ENCODE measurements around the gene CGB8. TPM values are rescaled to one million over a fixed set of nuclear protein-coding genes. Genes with fewer than 3 reads are reported as not detected.

The CGB8 gene
- total RNA-seq, 1 experiment from 2014 or later, result 0.34 TPM

DNA sequence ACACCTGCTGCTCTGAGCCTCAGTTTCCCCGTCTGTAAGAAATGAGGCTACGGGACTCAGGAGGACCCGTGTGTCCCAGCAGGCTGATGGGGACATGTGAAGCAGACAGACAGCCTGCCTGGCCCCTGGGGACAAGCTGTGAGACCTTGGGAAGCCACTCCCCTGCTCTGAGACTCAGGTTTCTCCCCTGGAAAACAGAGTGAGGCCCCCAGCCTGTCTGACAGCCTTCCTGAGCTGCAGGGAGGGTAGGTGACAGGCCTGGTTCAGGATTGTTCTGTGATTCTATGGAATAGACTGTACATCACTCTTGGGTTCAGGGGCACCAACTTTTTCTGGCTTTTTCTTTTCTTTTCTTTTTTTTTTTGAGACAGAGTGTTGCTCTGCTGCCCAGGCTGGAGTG, 18.6 kb upstream of the CGB8 start (continued):
- TF ChIP-seq ZBTB33 (IDR thresholded peaks at IDR 0.05; ENCODE audit: extremely low read depth, insufficient replicate concordance, low read length) (no peak), JUND (IDR thresholded peaks at IDR 0.05) (no peak), YY1 (IDR thresholded peaks at IDR 0.05; ENCODE audit: extremely low read depth, insufficient replicate concordance, low read depth, low read length) (no peak), SP1 (IDR thresholded peaks at IDR 0.05; ENCODE audit: low read depth) (no peak), EZH2 (IDR thresholded peaks at IDR 0.05) (no peak), RAD21 (IDR thresholded peaks at IDR 0.05; ENCODE audit: low read depth) (no peak)

- no TSS peak for BruUV-seq (replicated peaks)
- Histone ChIP-seq H3K9me2 (ENCODE audit: insufficient read depth) (no peaks in the 10 kb centered on the region), H3K9ac (ENCODE audit: low read length) (no peak overlapping the region), H3K27me3 (ENCODE audit: insufficient read depth, low read length) (no peaks in the 10 kb centered on the region), H3K4me3 (replicated peaks in 1 of 2; ENCODE audit: low read depth in 1 of 2, low read length in 2 of 2) (no peak overlapping the region), H2AFZ (ENCODE audit: low read depth, low read length, poor library complexity, severe bottlenecking) (no peak overlapping the region), H3K79me2 (ENCODE audit: insufficient read depth, low read length) (no peaks in the 10 kb centered on the region), H3K9me3 (ENCODE audit: control insufficient read depth in 1 of 2, insufficient read depth in 1 of 2, low read depth in 1 of 2, low read length in 2 of 2) (no peaks in the 10 kb centered on the region), H3K27ac (ENCODE audit: low read depth, low read length) (no peak overlapping the region), H3K4me2 (ENCODE audit: low read length) (peak overlapping the region; percentile 89; the same call in 1 of the 2 replicates), H3K4me1 (ENCODE audit: control insufficient read depth in 1 of 2, insufficient read depth in 2 of 2, low read length in 2 of 2) (peaks cover 30 to 58% of the 10 kb centered on the region in 2 experiments), H4K20me1 (ENCODE audit: insufficient read depth) (no peaks in the 10 kb centered on the region), H3K36me3 (ENCODE audit: control insufficient read depth in 1 of 2, insufficient read depth in 2 of 2, low read length in 2 of 2) (no peaks in the 10 kb centered on the region)
- DNase-seq (ENCODE audit: low read depth, low spot score), result no peak
- CTCF ChIA-PET, result interaction anchor here (1.8 kb wide), 1 partner anchor 8 kb away, joined by 18 read pairs; no protein-coding TSS in a partner anchor
- intact Hi-C loops (cut with micrococcal nuclease), result no loop called here
- TF ChIP-seq POLR2AphosphoS5 (IDR thresholded peaks at IDR 0.05; ENCODE audit: low read depth, low read length), result 0 out of 2 replicates have a peak, but pooled peaks have one; percentile 14
- TF ChIP-seq ZBTB33 (IDR thresholded peaks at IDR 0.05; ENCODE audit: extremely low read depth, insufficient replicate concordance, low read length), result no peak
- POLR2A ChIA-PET, result no interaction called here
- ATAC-seq, result no peak
- RAD21 ChIA-PET (ENCODE audit: low non-redundant PET in 1 of 2, low total read pairs in 2 of 2, uncharacterized antibody in 2 of 2, unreplicated experiment in 2 of 2), result no interaction called here
Measured at GRCh38 chr19:49065905-49066512, 17.1 kb upstream of the CGB8 start.
